ENCODE results near the gene GABRR3.

GRCh38 chr3:98025392-98025945, 9.6 kb downstream of the GABRR3 start:
- TF ChIP-seq REST (IDR thresholded peaks at IDR 0.05; ENCODE audit: borderline replicate concordance), result no peak
- TF ChIP-seq EZH2 (IDR thresholded peaks at IDR 0.05; ENCODE audit: borderline replicate concordance, insufficient read depth, low read length, poor library complexity, severe bottlenecking), result no peak
- TF ChIP-seq CTCF (IDR thresholded peaks at IDR 0.05; ENCODE audit: poor library complexity, severe bottlenecking), result no peak
- no peak for TF ChIP-seq POLR2AphosphoS5 (IDR thresholded peaks at IDR 0.05)
- no peak for TF ChIP-seq EP300 (conservative IDR thresholded peaks at IDR 0.05; ENCODE audit: poor library complexity, severe bottlenecking)
- TF ChIP-seq TAF1 (IDR thresholded peaks at IDR 0.05; ENCODE audit: low read depth), result no peak

Measured in neural cell (in vitro differentiated cells).